Measurements from ENCODE around the gene HHAT.

GRCh38 chr1:210465150-210465549 is 136.4 kb downstream of the HHAT start:
- TF ChIP-seq CTCF (IDR thresholded peaks at IDR 0.05) (no peak), POLR2A (IDR thresholded peaks at IDR 0.05) (no peak)

Data from esophagus squamous epithelium (tissue), 4 donors.